H1 (cell line): ENCODE measurements around the gene ZNF148. TPM values are rescaled to one million over a fixed set of nuclear protein-coding genes. Genes with fewer than 3 reads are reported as not detected.
A peak's percentile ranks its signal among the peaks of the same experiment; 100 is the strongest.

Source experiments
- CTCF ChIP-seq, 3 experiments: IDR thresholded peaks; 1 replicate in 2 of 3; 2 replicates in 1 of 3; pipeline versions ENCODE4 v1.5.1 to v1.6.1; 2011; ENCODE audit warnings: low read length in 3 of 3, mild to moderate bottlenecking in 3 of 3, inconsistent platforms in 2 of 3, low read depth in 1 of 3, moderate library complexity in 1 of 3; ENCODE audit not compliant: insufficient read depth in 1 of 3; ENCODE audit errors: control extremely low read depth in 1 of 3
- HDAC6 ChIP-seq: IDR thresholded peaks from one replicate; pipeline ENCODE4 v1.7.1; 2012; ENCODE audit warnings: low read depth, mild to moderate bottlenecking, inconsistent platforms, low read length, moderate library complexity
- KDM4A ChIP-seq: IDR thresholded peaks from one replicate; pipeline ENCODE4 v1.7.1; 2012; ENCODE audit warnings: low read depth, mild to moderate bottlenecking, moderate library complexity, low read length, inconsistent platforms; ENCODE audit not compliant: severe bottlenecking
- POLR2A ChIP-seq, 2 experiments: IDR thresholded peaks; 1 replicate in 1 of 2; 2 replicates in 1 of 2; pipeline ENCODE4 v1.6.1; 2011; ENCODE audit warnings: low read depth in 2 of 2, low read length in 2 of 2, mild to moderate bottlenecking in 2 of 2; ENCODE audit errors: control extremely low read depth in 1 of 2
- SP2 ChIP-seq: IDR thresholded peaks from 2 replicates; pipeline ENCODE4 v1.6.1; 2012; ENCODE audit warnings: mild to moderate bottlenecking, low read length, inconsistent platforms
- TEAD4 ChIP-seq: IDR thresholded peaks from 2 replicates; pipeline ENCODE4 v1.6.1; 2012; ENCODE audit warnings: low read depth, low read length, inconsistent platforms, mixed read lengths
- polyA plus RNA-seq, 7 experiments: library from polyadenylated mRNA; depleted of rRNA in 3 of 7; stranded (reverse) in 5 of 7; unstranded in 2 of 7; fragments of >200 nt in 5 of 7; fragments of 200-250 nt in 2 of 7; gene quantifications; 1 replicate in 5 of 7; 2 replicates in 1 of 7; 4 replicates in 1 of 7; pipeline versions ENCODE4 v1.2.1 to v1.2.3, GENCODE V29; 2011 to 2013; ENCODE audit warnings: missing spikeins in 2 of 7, mixed read lengths in 2 of 7
- total RNA-seq: library from RNA; stranded (reverse); fragmentation: NEBNext Ultra II Directional; extraction: Animal tissue kit (Norgen Biotek cat#: 25700); gene quantifications from 2 replicates; pipeline ENCODE4 v1.2.1, GENCODE V29; 2021

The ZNF148 gene
- total and polyA plus RNA-seq, 2 of the 8 experiments (the other 6 are each of a cell fraction or from before 2014, with no cell fraction given) = 3.7 to 22.6 TPM

- no peak for TF ChIP-seq TEAD4
- no peak for TF ChIP-seq SP2
- no peak for TF ChIP-seq CTCF (IDR thresholded peaks at IDR 0.05; ENCODE audit: control extremely low read depth in 1 of 3, insufficient read depth in 1 of 3, low read depth in 1 of 3, low read length in 3 of 3)
- peak; percentile 53 to 82 for TF ChIP-seq POLR2A (IDR thresholded peaks at IDR 0.05; ENCODE audit: control extremely low read depth in 1 of 2, low read depth in 2 of 2, low read length in 2 of 2)
- TF ChIP-seq HDAC6 = no peak
- TF ChIP-seq KDM4A = peak; percentile 44
Observed at GRCh38 chr3:125212091-125212508, 163.0 kb downstream of the ZNF148 start (continued).
